ENCODE measurements around the gene PTH2. TPM values are rescaled to one million over a fixed set of nuclear protein-coding genes. Genes with fewer than 3 reads are reported as not detected.

Gene PTH2
- polyA plus RNA-seq, 3 donors = not detected

DNA sequence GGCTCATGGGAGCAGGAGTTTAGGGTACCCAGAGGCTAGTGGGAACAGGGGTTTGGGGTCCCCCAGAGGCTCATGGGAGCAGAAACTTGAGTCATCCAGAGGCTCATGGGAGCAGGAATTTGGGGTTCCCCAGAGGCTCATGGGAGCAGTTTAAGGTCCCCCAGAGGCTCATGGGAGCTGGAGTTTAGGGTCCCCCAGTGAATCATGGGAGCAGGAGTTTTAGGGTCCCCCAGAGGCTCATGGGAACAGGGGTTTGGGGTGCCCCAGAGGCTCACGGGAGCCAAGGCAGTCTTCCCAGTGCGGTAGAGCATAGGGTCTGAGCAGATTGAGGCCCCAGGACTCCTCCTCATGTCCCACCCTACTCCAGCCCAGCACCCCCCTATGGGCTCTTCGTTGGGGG lies 42.1 kb upstream of the PTH2 start:
- Mint-ChIP-seq H3K27me3 (ENCODE audit: low read depth in 3 of 3) (no peaks in the 10 kb centered on the region), H3K4me1 (peaks cover 17% of the 10 kb centered on the region), H3K4me3 (no peak overlapping the region), H3K9me3 (no peaks in the 10 kb centered on the region), H3K36me3 (peaks cover 23 to 49% of the 10 kb centered on the region in 2 donors), H3K27ac (peak overlapping the region in 4 of 7 donors; percentile 28 to 58 (median 38))
- Histone ChIP-seq H3K27ac (ENCODE audit: low read depth in 1 of 2, low read length in 2 of 2) (peak overlapping the region in 1 of 2 donors; percentile 14), H3K27me3 (ENCODE audit: control insufficient read depth in 2 of 2, insufficient read depth in 2 of 2, low read length in 2 of 2) (no peaks in the 10 kb centered on the region), H3K9ac (ENCODE audit: insufficient read depth, low read length, poor library complexity, severe bottlenecking) (no peak overlapping the region), H3K9me3 (replicated peaks in 1 of 2; ENCODE audit: control insufficient read depth in 1 of 2, insufficient read depth in 1 of 2, low read length in 2 of 2) (no peaks in the 10 kb centered on the region), H3K4me1 (ENCODE audit: control insufficient read depth in 1 of 2, insufficient read depth in 2 of 2, low read length in 2 of 2) (peaks cover 20 to 22% of the 10 kb centered on the region in 2 donors), H3K4me3 (replicated peaks in 1 of 3; ENCODE audit: low read depth in 2 of 3, low read length in 3 of 3) (no peak overlapping the region), H4K20me1 (ENCODE audit: insufficient read depth, low read length) (no peaks in the 10 kb centered on the region), H3K36me3 (replicated peaks in 1 of 2; ENCODE audit: control insufficient read depth in 1 of 2, insufficient read depth in 2 of 2, low read length in 2 of 2) (peaks cover 34 to 37% of the 10 kb centered on the region in 2 donors), H3K4me2 (replicated peaks; ENCODE audit: extremely low read depth, low read length, poor library complexity, severe bottlenecking) (no peak overlapping the region), H2AFZ (ENCODE audit: insufficient read depth, low read depth, low read length, poor library complexity, severe bottlenecking) (no peak overlapping the region), H3K79me2 (ENCODE audit: insufficient read depth, low read length) (no peaks in the 10 kb centered on the region)
- DNase-seq = no peak
- TF ChIP-seq, protein P1, sequence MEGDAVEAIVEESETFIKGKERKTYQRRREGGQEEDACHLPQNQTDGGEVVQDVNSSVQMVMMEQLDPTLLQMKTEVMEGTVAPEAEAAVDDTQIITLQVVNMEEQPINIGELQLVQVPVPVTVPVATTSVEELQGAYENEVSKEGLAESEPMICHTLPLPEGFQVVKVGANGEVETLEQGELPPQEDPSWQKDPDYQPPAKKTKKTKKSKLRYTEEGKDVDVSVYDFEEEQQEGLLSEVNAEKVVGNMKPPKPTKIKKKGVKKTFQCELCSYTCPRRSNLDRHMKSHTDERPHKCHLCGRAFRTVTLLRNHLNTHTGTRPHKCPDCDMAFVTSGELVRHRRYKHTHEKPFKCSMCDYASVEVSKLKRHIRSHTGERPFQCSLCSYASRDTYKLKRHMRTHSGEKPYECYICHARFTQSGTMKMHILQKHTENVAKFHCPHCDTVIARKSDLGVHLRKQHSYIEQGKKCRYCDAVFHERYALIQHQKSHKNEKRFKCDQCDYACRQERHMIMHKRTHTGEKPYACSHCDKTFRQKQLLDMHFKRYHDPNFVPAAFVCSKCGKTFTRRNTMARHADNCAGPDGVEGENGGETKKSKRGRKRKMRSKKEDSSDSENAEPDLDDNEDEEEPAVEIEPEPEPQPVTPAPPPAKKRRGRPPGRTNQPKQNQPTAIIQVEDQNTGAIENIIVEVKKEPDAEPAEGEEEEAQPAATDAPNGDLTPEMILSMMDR (IDR thresholded peaks at IDR 0.05) = no peak
- WGBS (ENCODE audit: insufficient coverage) = 100% methylated on average over 1 of the region's 3 CpGs
- intact Hi-C loops (cut with micrococcal nuclease) = no loop called here

DNA sequence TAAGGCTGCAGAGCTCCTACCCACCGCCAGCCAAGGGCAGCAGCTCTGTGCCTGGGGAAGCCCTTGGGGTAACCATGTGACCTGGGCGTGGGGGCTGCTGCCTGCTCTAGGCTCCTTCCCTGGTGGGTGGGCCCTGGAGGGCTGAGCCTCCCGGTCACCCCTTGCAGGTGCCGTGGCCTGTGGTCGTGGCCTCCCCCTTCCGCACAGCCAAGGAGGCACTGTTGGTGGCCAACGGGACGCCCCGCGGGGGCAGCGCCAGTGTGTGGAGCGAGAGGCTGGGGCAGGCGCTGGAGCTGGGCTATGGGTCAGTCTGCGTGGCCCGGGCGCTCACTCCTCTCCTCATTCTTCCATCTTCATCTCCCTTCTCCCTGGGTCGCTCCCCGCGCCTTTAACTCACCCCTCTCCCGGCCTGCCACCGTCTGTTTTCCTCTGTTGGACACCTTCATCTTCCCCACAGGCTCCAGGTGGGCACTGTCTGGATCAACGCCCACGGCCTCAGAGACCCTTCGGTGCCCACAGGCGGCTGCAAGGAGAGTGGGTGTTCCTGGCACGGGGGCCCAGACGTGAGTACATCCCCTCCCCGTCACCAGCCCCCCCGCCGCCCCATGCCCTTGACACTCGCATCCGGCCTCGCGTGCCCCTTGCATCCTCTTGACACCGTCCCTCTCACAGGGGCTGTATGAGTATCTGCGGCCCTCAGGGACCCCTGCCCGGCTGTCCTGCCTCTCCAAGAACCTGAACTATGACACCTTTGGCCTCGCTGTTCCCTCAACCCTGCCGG lies 40.9 kb upstream of the PTH2 start:
- no peak for DNase-seq
- TF ChIP-seq, protein P1 (IDR thresholded peaks at IDR 0.05) = no peak
- Mint-ChIP-seq H3K4me3 (no peak overlapping the region), H3K4me1 (peaks cover 7% of the 10 kb centered on the region), H3K27me3 (ENCODE audit: low read depth in 3 of 3) (no peaks in the 10 kb centered on the region), H3K9me3 (no peaks in the 10 kb centered on the region), H3K36me3 (peaks cover 34 to 61% of the 10 kb centered on the region in 2 donors), H3K27ac (peak overlapping the region in 2 of 7 donors; percentile 50 to 82)
- Histone ChIP-seq H2AFZ (ENCODE audit: insufficient read depth, low read depth, low read length, poor library complexity, severe bottlenecking) (no peak overlapping the region), H3K79me2 (ENCODE audit: insufficient read depth, low read length) (no peaks in the 10 kb centered on the region), H3K9me3 (replicated peaks in 1 of 2; ENCODE audit: control insufficient read depth in 1 of 2, insufficient read depth in 1 of 2, low read length in 2 of 2) (no peaks in the 10 kb centered on the region), H3K4me3 (replicated peaks in 1 of 3; ENCODE audit: low read depth in 2 of 3, low read length in 3 of 3) (no peak overlapping the region), H3K9ac (ENCODE audit: insufficient read depth, low read length, poor library complexity, severe bottlenecking) (no peak overlapping the region), H3K27me3 (ENCODE audit: control insufficient read depth in 2 of 2, insufficient read depth in 2 of 2, low read length in 2 of 2) (no peaks in the 10 kb centered on the region), H3K36me3 (replicated peaks in 1 of 2; ENCODE audit: control insufficient read depth in 1 of 2, insufficient read depth in 2 of 2, low read length in 2 of 2) (peaks cover 46% of the 10 kb centered on the region in 2 donors), H3K4me2 (replicated peaks; ENCODE audit: extremely low read depth, low read length, poor library complexity, severe bottlenecking) (no peak overlapping the region), H3K27ac (ENCODE audit: low read depth in 1 of 2, low read length in 2 of 2) (no peak overlapping the region), H4K20me1 (ENCODE audit: insufficient read depth, low read length) (no peaks in the 10 kb centered on the region), H3K4me1 (ENCODE audit: control insufficient read depth in 1 of 2, insufficient read depth in 2 of 2, low read length in 2 of 2) (peaks cover 8 to 10% of the 10 kb centered on the region in 2 donors)
- intact Hi-C loops (cut with micrococcal nuclease) = no loop called here
- WGBS (ENCODE audit: insufficient coverage) = 96% methylated on average over 34 of the region's 39 CpGs
